Right lobe of liver (tissue), 6 donors: Measurements from ENCODE around the gene GALNT16. TPM values are rescaled to one million over a fixed set of nuclear protein-coding genes. Genes with fewer than 3 reads are reported as not detected.

ENCODE experiments used
- ATAC-seq, 4 donors: fragments of 200-7000 bp; cut with Tn5 transposase; one replicate each; pipeline ENCODE4 v1.9.1; 2020; ENCODE audit warnings: mild to moderate bottlenecking in 4 of 4, moderate library complexity in 4 of 4
- DNase-seq, 3 donors: peaks; one replicate each; pipeline ENCODE4 v3.0.0-alpha.2; 2020
- H3K27ac ChIP-seq, 3 donors: fragments of 200-600 bp; one replicate each; pipeline ENCODE4 v1.8.0; 2022
- H3K27me3 ChIP-seq, 2 donors: fragments of 200-600 bp; one replicate each; pipeline ENCODE4 v1.8.0; 2022
- H3K36me3 ChIP-seq, 4 donors: fragments of 200-600 bp; sonication (generic) in 1 of 4; one replicate each; pipeline versions ENCODE4 v1.5.1 to v1.8.0; 2017 to 2022; ENCODE audit warnings: control low read depth in 1 of 4
- H3K4me1 ChIP-seq, 4 donors: fragments of 200-600 bp; sonication (generic) in 1 of 4; one replicate each; pipeline versions ENCODE4 v1.5.1 to v1.8.0; 2017 to 2022; ENCODE audit warnings: control low read depth in 1 of 4
- H3K4me3 ChIP-seq, 3 donors: fragments of 200-600 bp; one replicate each; pipeline ENCODE4 v1.8.0; 2022
- H3K9me3 ChIP-seq, 4 donors: fragments of 200-600 bp; sonication (generic) in 1 of 4; one replicate each; pipeline versions ENCODE4 v1.5.1 to v1.8.0; 2017 to 2022; ENCODE audit warnings: control low read depth in 1 of 4
- CTCF ChIP-seq, 4 donors: fragments of 200-600 bp in 3 of 4; fragments of 450-650 bp in 1 of 4; IDR thresholded peaks; one replicate each; pipeline versions ENCODE4 v1.5.1 to v1.8.0; 2016 to 2022; ENCODE audit warnings: antibody characterized with exemption in 4 of 4, mild to moderate bottlenecking in 2 of 4
- POLR2A ChIP-seq: fragments of 450-650 bp; IDR thresholded peaks from one replicate; pipeline ENCODE4 v1.6.1; 2017; ENCODE audit warnings: antibody characterized with exemption, mild to moderate bottlenecking
- WGBS: methylation state at CpG from one replicate; pipeline ENCODE4 v1.1.6; 2018; ENCODE audit warnings: low coverage, low lambda C conversion rate; ENCODE audit not compliant: insufficient coverage; ENCODE audit errors: missing lambda C conversion rate; 5-methylcytosine and 5-hydroxymethylcytosine counted together
- intact Hi-C, 2 donors: fragments of 100-400 bp; cut with DNase I; formaldehyde crosslinking; loops; one replicate each; pipeline versions ENCODE4 v1.11.2 to v1.14.1; 2022
- total RNA-seq, 6 experiments: library from RNA; depleted of rRNA in 2 of 6; stranded (reverse); fragments of >200 nt in 2 of 6; fragmentation: NEBNext Ultra II Directional in 3 of 6; extraction: Animal tissue kit (Norgen Biotek cat#: 25700) in 3 of 6; gene quantifications; one replicate each; pipeline versions ENCODE4 v1.1.0 to v1.2.4, GENCODE V29; 2016 to 2023
- donor health status: DM: no; HTN: yes; CAD: no.
- donor health status: DM: no; HTN: no; CAD: no.
- donor health status: DM: no; HTN: no; CAD: no.
- donor health status: DM: no; HTN: yes; CAD: no.
- donor health status: DM: no; HTN: yes; CAD: no.

GALNT16 gene
- total RNA-seq, 6 experiments from 2014 or later: 0.37 to 1.7 (median 0.94) TPM

DNA sequence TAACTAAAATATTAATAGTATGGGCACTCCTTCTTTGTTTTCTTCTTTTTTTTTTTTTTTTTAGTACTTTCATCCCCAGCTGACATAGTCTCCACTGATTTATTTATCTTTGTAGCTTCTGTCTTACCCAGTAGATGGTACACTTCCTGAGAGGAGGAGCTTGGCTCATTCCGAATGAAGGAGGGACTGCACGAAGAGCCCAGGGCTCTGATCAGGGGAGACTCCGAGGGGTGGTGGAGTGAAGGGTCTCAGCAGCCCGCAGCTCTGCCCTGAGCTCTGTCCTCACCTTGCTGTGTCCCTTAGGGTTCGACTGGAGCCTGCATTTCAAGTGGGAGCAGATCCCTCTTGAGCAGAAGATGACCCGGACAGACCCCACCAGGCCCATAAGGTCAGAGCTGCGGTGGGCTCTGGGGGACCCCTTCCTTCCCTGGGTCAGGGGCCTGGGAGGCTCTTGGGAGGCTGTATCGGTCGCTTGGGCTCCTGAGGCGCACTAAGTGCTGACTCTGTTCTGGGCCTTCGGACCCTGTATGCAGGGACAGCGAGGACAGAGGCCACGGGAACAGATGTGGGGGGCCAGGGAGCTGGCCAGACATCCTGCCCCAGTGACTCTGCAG is 72.9 kb downstream of the GALNT16 start:
- Histone ChIP-seq H3K27ac (no peak overlapping the region), H3K27me3 (no peaks in the 10 kb centered on the region), H3K36me3 (no peaks in the 10 kb centered on the region), H3K4me3 (no peak overlapping the region), H3K4me1 (no peaks in the 10 kb centered on the region), H3K9me3 (no peaks in the 10 kb centered on the region)
- TF ChIP-seq CTCF (IDR thresholded peaks at IDR 0.05) (no peak), POLR2A (no peak)
- ATAC-seq (no peak), DNase-seq (peak in 1 of 3 donors; percentile 40)
- WGBS: no CpG with 5 or more reads among the region's 13 CpGs
- intact Hi-C loops: no loop called here

GRCh38 chr14:69333791-69334337 is 73.9 kb downstream of the GALNT16 start:
- ATAC-seq (no peak), DNase-seq (peak in 1 of 3 donors; percentile 26)
- Histone ChIP-seq H3K4me3 (no peak overlapping the region), H3K36me3 (no peaks in the 10 kb centered on the region), H3K9me3 (no peaks in the 10 kb centered on the region), H3K4me1 (no peaks in the 10 kb centered on the region), H3K27ac (no peak overlapping the region), H3K27me3 (no peaks in the 10 kb centered on the region)
- intact Hi-C loops: no loop called here
- no peak for TF ChIP-seq CTCF (IDR thresholded peaks at IDR 0.05)
- no peak for TF ChIP-seq POLR2A
- 56% methylated on average over 3 of the region's 4 CpGs for WGBS

- 77% methylated on average over 4 of the region's 6 CpGs for WGBS
- no peak overlapping the region for H3K4me3 ChIP-seq
- no peaks in the 10 kb centered on the region for H3K9me3 ChIP-seq
- H3K27me3 ChIP-seq: no peaks in the 10 kb centered on the region
- no peak for ATAC-seq
- H3K27ac ChIP-seq: no peak overlapping the region
- H3K4me1 ChIP-seq: no peaks in the 10 kb centered on the region
- intact Hi-C loops: no loop called here
- TF ChIP-seq POLR2A (no peak), CTCF (IDR thresholded peaks at IDR 0.05) (no peak)
- peak in 1 of 3 donors; percentile 48 for DNase-seq
- H3K36me3 ChIP-seq: no peaks in the 10 kb centered on the region
Observed at GRCh38 chr14:69334576-69334975, 74.6 kb downstream of the GALNT16 start.

DNA sequence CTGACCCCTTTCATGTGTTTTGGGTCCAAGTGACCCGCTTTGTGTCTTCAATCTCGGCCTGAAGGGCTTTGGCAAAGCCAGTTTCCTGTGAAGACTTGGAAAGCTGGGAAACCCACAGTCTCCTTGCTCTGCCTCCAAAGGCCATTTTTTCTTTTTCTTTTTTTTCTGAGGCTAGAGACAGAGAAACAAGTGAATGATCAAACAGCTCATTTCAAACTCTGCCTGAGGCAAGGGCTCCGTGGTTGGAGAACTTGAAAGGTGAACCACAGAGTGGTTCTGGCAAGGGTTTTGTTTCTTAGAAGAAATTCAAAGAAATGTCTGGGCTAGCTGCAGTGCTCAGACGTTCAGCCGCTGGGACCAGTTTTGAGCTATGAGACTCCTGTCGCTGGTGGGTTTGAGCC is 75.4 kb downstream of the GALNT16 start:
- ATAC-seq (no peak), DNase-seq (no peak)
- Histone ChIP-seq H3K4me3 (no peak overlapping the region), H3K27ac (no peak overlapping the region), H3K27me3 (no peaks in the 10 kb centered on the region), H3K4me1 (no peaks in the 10 kb centered on the region), H3K36me3 (no peaks in the 10 kb centered on the region), H3K9me3 (no peaks in the 10 kb centered on the region)
- no peak for TF ChIP-seq POLR2A
- TF ChIP-seq CTCF (IDR thresholded peaks at IDR 0.05): no peak
- intact Hi-C loops: no loop called here
- 40% methylated on average over 5 of the region's 6 CpGs for WGBS
